Ammon's horn (tissue), 1 donor: ENCODE data around the gene ASF1B.

Source experiments
- DNase-seq: peaks from one replicate; pipeline ENCODE4 v3.0.0-alpha.2; 2016; ENCODE audit warnings: low spot score

Gene ASF1B

DNA sequence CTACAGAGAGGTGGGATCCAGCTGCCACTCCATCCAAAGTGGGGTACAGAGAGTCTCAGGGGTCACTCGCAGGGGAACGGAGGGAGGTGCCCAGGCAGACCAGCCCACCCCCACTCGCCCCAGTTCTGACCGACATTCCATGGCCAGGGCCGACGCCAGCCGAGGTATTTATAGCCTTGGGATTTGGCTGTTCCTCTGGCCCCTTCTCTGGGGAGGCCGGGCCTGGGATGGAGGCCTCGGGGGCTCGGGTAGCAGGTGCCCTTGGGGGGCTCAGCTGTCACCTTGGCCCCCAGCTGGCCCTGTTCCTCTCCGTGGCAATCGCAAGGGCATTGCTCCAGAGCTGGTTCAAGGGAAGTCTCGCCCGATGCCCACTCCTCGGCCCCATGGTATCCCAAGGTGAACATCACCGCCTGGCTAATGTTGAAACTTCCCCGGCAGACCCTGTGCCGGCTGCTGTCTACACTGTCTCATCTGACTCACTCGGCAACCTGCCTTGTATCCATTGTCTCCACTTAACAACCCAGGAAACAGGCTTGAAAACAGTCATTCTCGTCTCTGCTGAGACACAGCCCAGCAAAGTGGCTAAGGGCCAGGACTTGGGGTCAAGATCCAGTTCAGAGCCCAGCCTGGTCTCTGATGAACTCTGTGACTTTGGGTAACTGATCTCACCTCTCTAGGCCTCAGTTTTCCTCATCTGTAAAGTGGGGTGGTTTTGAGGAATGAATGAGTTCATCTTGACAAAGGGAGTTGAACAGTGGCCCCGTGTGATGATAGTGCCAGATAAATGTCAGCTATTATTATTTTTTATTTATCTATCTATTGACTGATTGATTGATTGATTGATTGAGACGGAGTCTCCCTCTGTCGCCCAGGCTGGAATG, 28.6 kb downstream of the ASF1B start:
- no peak for DNase-seq

DNA sequence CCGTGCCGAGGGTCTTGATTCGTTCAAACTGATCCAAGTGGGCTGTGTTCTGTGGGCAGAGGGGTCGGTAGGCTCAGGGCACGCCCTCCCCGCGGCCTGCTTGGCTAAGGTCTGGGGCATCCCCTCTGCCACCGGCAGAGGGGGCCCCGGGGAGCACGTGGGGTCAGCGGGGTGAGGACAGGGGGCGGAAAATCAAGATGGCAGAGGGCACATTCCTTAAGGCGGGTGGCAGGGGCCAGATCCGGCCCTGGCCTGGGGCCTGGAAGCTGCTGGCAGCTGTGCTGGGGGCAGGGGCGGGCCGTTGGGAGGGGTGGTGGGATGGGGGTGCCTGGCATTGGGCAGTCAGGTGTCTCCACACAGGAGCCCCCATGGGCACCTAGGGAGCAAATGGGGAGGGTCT, 29.5 kb downstream of the ASF1B start:
- no peak for DNase-seq

DNA sequence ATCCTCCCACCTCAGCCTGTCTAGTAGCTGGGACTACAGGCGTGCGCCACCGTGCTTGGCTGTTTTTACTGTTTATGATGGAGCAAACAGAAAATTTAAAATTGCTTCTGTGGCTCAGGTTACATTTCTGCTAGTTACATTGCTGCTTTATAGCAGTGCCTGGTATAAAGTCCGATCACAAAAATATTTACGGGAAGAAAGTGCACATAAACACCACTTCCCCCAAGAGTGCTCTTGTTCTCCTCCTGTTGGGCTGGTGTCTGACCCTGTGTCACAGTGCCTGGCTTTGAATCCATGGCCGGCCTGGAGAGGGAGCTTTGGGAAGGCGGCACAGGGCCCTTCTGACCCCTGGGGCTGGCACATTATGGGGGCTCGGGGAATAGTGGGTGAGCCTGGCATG, 30.7 kb downstream of the ASF1B start:
- DNase-seq: no peak

GRCh38 chr19:14103310-14103709, 33.1 kb downstream of the ASF1B start:
- no peak for DNase-seq

DNA sequence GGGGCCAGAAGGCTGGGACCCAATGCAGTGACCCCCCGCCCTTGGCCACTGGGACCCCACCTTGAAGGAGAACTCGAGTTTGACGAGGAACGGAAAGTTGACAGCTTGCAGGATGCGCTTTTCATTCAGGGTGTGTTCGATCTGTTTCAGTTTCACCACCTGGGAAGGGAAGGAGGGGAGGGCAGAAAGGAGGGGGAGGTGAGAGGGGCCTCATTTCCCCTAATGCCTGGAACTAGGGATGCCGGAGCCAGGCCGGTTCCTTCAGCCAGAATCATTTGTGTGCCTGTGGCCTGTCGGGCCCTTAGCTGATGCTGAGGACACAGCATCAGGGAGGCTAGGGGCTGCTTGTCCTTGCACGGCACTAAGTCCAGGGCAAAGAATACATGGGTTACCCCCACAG, 33.6 kb downstream of the ASF1B start:
- no peak for DNase-seq

DNA sequence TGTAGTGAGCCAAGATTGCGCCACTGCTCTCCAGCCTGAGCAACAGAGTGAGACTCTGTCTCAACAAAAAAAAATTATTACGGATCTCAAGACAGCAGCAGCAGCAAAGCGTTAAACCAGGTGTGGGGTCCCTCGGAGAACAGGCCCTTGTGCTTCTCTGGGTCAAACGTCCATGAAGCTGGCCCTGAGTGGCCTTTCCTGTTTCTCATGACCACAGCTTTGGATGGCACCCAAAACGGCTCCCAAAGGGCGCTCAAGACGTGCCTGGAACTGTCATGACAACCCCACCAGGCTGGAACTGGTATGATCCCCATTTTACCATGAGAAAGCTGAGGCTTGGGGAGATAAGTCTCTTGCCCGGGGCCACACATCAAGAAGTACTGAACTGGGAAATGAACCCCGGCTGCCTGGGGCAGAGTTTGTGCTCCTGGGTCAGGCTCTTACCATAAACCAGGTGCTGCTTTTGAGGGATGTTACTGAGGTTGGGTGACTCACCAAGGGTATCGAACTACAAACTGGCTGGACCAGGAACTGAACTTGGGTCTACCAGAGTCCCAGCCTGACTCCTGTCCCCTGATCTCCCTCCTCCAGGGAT, 34.2 kb downstream of the ASF1B start:
- no peak for DNase-seq

DNA sequence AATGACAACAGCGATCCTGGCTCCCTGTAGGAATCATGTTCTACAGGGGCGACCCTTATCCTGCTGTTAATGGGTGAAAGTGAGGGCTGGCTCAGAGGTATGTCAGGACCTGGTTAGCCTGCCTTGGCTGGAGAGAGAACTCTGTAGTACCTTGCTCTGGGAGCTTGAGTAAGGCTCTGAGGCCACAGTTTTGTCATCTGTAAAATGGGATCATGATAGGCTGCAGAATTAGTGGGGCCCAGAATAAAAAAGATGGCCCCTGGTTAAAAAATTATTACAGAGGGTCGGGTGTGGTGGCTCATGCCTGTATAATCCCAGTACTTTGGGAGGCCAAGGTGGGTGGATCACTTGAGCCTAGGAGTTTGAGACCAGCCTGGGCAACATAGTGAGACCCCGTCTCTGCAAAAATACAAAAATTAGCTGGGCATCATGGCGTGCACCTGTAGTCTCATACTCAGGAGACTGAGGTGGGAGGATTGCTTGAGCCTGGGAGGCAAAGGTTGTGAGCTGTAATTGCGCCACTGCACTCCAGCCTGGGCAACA, 35.3 kb downstream of the ASF1B start:
- DNase-seq: no peak

DNA sequence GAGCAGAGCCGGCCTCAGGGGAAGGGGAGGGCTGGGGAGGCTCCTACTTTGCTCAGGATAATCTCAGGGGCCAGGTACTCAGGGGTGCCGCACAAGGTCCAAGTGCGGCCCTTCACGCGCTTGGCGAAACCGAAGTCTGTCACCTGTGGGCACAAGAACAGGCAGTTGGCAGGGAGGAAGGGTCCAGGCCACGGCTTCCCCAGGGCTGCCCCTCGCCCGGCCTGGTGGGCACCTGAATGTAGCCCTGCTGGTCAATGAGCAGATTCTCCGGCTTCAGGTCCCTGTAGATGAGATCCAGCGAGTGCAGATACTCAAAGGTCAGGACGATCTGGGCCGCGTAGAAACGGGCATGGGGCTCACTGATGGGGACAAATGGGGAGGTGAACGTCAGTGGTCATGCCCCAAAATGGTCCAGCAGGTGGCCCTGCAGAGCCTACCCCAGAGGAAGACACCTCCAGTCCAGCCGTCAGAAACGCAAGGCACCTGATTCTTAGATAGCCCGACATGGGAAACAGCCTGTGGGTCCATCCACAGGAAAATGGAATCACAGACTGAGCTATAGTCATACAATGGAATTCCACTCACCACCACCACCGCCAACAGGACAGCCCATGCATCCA, 38.7 kb downstream of the ASF1B start:
- DNase-seq: no peak

GRCh38 chr19:14096272-14096992, 40.0 kb downstream of the ASF1B start:
- no peak for DNase-seq

DNA sequence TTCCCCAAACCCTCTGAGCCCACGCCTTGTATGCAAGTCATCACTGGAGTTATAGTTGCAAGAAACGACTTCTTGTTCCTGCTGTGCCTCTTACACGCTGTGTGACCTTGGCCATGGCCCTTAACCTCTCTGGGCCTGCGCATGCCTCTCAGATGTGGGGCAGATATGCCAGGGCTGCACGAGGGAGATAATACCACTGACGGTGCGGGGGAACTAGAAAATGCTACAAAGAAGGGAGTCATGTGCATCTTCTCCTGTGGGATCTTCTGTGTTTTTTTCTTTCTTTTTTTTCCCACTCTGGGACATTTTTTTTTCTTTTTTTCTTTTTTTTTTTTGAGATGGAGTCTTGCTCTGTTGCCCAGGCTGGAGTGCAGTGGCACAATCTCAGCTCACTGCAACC, 41.5 kb downstream of the ASF1B start:
- DNase-seq: no peak

- no peak for DNase-seq
Observed at GRCh38 chr19:14093117-14093823, 43.1 kb downstream of the ASF1B start.

DNA sequence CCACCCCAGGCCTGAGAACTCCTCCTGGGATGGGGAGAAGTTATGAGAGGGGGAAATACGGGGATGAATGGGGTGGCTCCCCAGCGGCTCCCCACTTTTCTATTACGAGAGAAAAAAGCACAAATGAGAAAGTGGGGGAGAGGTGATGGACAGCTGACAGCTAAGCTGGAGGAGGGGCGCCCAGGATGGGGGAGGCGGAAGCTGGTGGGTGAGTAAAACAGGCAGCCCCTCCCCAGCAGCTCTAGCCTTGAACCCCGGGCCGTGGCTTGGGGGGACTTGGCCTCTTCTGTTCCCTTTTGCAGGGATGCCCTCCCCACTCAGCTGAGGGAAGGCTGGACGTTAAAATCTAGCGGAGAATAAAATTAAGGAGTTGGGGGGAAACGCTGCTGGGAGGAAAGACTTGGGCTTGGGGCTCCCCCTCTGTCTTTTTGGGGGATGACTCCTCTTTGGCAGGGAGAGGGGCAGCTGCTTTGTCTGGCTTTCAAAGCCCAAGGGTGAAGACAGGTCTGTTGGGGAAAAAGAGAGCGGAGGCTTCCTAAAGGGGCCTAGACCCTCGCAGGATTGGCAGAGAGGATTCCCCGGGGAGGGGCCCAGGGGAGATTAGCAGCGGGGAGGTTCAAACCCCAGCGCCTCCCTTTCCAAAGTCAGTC, 44.5 kb downstream of the ASF1B start:
- DNase-seq: no peak

DNA sequence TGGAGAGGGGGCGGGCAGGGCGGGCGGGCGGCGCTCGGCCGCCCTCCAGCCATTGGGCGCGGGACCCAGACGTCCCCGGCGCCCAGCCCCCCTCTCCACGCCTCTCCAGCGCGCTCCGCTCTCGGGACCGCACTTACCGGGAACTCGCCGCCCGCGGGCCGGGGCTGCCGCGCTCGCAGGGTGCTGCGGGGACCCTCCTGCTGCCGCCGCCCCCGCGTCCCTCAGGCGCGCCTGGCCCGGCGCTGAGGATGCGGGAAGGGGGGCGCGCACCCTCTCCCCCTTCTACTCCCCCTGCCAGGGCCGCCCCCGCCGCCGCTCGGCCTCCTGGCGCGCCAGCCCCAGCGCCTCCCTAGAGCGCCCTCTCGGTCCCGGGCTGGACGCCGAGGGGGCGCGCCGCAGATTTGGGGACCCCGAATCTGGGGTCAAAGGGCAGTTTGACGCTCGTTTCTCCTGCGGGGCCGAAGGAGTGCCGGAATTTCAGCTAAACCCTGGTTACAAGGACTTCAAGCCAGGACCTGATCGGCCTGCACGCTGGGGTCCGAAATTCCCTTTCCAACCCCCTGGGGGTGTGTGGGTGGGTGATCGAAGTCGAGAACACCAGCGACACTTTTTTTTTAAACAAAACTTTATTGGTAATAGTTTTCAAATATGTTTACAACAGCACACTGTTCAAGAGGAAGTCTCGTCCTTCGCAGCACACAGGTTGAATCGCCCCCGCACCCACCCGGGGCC, 45.1 kb downstream of the ASF1B start:
- peak; percentile 78 for DNase-seq

- peak; percentile 85 for DNase-seq
Observed at GRCh38 chr19:14090509-14091080, 45.8 kb downstream of the ASF1B start, which contains the start of gene SAMD1. SAMD1 (minus strand) TSS chr19:14090751.

DNA sequence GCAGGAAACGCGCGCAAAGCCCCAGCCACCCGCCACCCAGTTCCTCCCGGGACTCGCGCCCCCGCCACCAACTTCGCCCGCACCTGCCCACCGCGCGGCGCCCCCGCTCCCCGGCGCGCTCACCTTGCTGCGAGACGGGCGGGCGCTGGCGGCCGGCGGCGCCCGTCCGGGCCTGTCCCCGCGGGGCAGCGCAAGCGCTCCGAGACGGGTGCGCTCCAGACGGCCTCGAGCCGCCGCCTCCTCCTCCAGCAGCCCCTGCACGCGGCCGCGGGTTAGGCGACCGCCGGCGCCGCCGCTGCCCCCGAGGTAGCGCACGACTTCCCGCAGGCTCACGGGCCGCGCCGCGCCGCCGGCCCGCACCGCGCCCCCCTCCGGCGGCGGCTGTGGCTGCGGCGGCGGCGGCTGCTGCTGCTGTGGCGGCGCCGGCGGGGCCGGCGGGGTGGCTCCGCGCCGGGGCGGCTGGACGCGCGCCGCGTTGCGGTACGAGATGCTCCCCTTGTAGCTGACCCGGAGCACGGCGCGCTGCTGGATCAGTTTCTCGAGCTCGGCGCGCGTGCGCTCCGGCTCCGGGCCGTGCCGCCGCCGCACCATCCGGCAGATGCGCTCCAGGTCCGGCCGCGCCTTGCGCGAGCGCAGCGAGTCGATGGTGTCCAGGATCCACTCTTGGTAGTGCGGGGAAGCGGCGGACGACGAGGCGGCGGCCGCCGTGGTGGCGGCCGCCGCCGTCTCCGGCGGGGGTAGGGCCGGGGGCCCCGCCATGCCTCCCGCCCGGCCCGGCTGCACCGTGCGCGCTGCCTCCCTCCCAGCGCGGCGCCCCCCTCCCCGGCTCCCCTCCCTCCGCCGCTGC, 46.5 kb downstream of the ASF1B start:
- DNase-seq: peak; percentile 42

DNA sequence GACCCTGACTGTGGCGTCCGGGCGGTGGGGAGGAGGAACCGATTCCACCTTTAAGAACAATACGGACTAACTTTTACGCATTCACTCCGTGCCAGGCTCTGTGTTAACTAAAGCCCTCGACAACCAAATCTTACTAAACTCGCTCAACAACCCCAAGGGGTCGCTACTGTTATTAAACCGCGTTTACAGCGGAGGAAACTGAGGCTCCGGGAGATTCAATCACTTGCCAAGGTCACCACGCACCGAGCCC, 47.1 kb downstream of the ASF1B start:
- DNase-seq: no peak

GRCh38 chr19:14088634-14089411, 47.6 kb downstream of the ASF1B start:
- DNase-seq: no peak

DNA sequence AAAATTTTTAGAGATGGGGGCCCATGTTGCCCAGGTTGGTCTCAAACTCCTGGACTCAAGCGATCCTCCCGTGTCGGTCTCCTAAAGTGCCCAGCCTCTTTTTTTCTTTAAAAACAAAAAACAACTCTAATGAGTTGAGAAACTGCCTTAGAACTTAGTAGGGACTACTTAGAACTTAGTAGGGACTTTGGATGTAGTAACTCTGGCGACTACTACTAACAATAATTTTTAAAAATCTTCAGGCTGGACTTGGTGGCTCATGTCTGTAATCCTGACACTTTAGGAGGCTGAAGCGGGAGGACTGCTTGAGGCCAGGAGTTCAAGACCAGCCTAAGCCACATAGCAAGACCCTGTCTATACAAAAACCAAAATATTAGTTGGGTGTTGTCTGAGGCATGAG, 50.3 kb downstream of the ASF1B start:
- no peak for DNase-seq
